MG63 (cell line): Measurements from ENCODE around the gene RGPD3. TPM values are rescaled to one million over a fixed set of nuclear protein-coding genes. Genes with fewer than 3 reads are reported as not detected.

ENCODE experiments used
- DNase-seq: peaks from one replicate; pipeline ENCODE4 v3.0.0-alpha.2; 2020
- H3K27me3 ChIP-seq: fragments of 250-450 bp; sonication (Bioruptor Pico); 2 replicates; pipeline ENCODE4 v1.5.1; 2020; ENCODE audit warnings: mild to moderate bottlenecking, moderate library complexity
- H3K36me3 ChIP-seq: fragments of 250-450 bp; sonication (Bioruptor Pico); 2 replicates; pipeline ENCODE4 v1.5.1; 2020; ENCODE audit warnings: mild to moderate bottlenecking, moderate library complexity
- H3K4me3 ChIP-seq: fragments of 250-450 bp; sonication (Bioruptor Pico); 2 replicates; pipeline ENCODE4 v1.5.1; 2020; ENCODE audit warnings: mild to moderate bottlenecking, moderate library complexity
- H3K9me3 ChIP-seq: fragments of 250-450 bp; sonication (Bioruptor Pico); 2 replicates; pipeline ENCODE4 v1.5.1; 2020; ENCODE audit warnings: mild to moderate bottlenecking, moderate library complexity
- total RNA-seq: library from RNA; depleted of rRNA; stranded (reverse); fragments of >200 nt; shearing (Covaris generic); gene quantifications from 2 replicates; pipeline ENCODE4 v1.2.3, GENCODE V29; 2014; ENCODE audit warnings: low replicate concordance; rRNA removed

The RGPD3 gene
- total RNA-seq, 1 experiment from 2014 or later, result 0.07 TPM

GRCh38 chr2:106362789-106363188, 105.4 kb downstream of the RGPD3 start:
- no peaks in the 10 kb centered on the region for H3K27me3 ChIP-seq
- H3K36me3 ChIP-seq, result no peaks in the 10 kb centered on the region
- no peak for DNase-seq
- H3K9me3 ChIP-seq, result no peaks in the 10 kb centered on the region; the same call in 1 of the 2 replicates
- H3K4me3 ChIP-seq, result no peak overlapping the region

GRCh38 chr2:106359512-106359911, 108.7 kb downstream of the RGPD3 start:
- Histone ChIP-seq H3K27me3 (no peaks in the 10 kb centered on the region), H3K4me3 (no peak overlapping the region), H3K36me3 (no peaks in the 10 kb centered on the region), H3K9me3 (no peaks in the 10 kb centered on the region; the same call in 1 of the 2 replicates)
- DNase-seq, result no peak

GRCh38 chr2:106358521-106358920, 109.7 kb downstream of the RGPD3 start:
- no peak for DNase-seq
- Histone ChIP-seq H3K4me3 (no peak overlapping the region), H3K36me3 (no peaks in the 10 kb centered on the region), H3K9me3 (no peaks in the 10 kb centered on the region), H3K27me3 (no peaks in the 10 kb centered on the region)

- no peak for DNase-seq
- no peak overlapping the region for H3K4me3 ChIP-seq
- no peaks in the 10 kb centered on the region for H3K36me3 ChIP-seq
- no peaks in the 10 kb centered on the region for H3K9me3 ChIP-seq
- no peaks in the 10 kb centered on the region for H3K27me3 ChIP-seq
Observed at GRCh38 chr2:106358081-106358480, 110.1 kb downstream of the RGPD3 start.

GRCh38 chr2:106356291-106356690, 111.9 kb downstream of the RGPD3 start:
- no peaks in the 10 kb centered on the region for H3K9me3 ChIP-seq
- no peaks in the 10 kb centered on the region for H3K27me3 ChIP-seq
- no peak for DNase-seq
- H3K4me3 ChIP-seq, result no peak overlapping the region
- H3K36me3 ChIP-seq, result no peaks in the 10 kb centered on the region

GRCh38 chr2:106353676-106354075, 114.5 kb downstream of the RGPD3 start:
- Histone ChIP-seq H3K27me3 (no peaks in the 10 kb centered on the region), H3K36me3 (no peaks in the 10 kb centered on the region), H3K4me3 (no peak overlapping the region), H3K9me3 (no peaks in the 10 kb centered on the region)
- DNase-seq, result no peak

GRCh38 chr2:106350980-106351379, 117.2 kb downstream of the RGPD3 start:
- H3K36me3 ChIP-seq, result no peaks in the 10 kb centered on the region
- no peak for DNase-seq
- H3K4me3 ChIP-seq, result no peak overlapping the region
- no peaks in the 10 kb centered on the region for H3K27me3 ChIP-seq
- no peaks in the 10 kb centered on the region for H3K9me3 ChIP-seq

GRCh38 chr2:106344302-106344701, 123.9 kb downstream of the RGPD3 start:
- Histone ChIP-seq H3K27me3 (no peaks in the 10 kb centered on the region), H3K36me3 (no peaks in the 10 kb centered on the region), H3K9me3 (no peaks in the 10 kb centered on the region), H3K4me3 (no peak overlapping the region)
- DNase-seq, result no peak

- Histone ChIP-seq H3K36me3 (no peaks in the 10 kb centered on the region), H3K9me3 (no peaks in the 10 kb centered on the region), H3K4me3 (no peak overlapping the region), H3K27me3 (no peaks in the 10 kb centered on the region)
- no peak for DNase-seq
Observed at GRCh38 chr2:106343274-106343673, 124.9 kb downstream of the RGPD3 start.

- Histone ChIP-seq H3K27me3 (no peaks in the 10 kb centered on the region), H3K9me3 (no peaks in the 10 kb centered on the region), H3K4me3 (no peak overlapping the region), H3K36me3 (no peaks in the 10 kb centered on the region)
- no peak for DNase-seq
Observed at GRCh38 chr2:106342831-106343251, 125.4 kb downstream of the RGPD3 start.

- no peak for DNase-seq
Observed at GRCh38 chr2:106341666-106342065, 126.5 kb downstream of the RGPD3 start.

More at GRCh38 chr2:106341666-106342065, 126.5 kb downstream of the RGPD3 start:
- H3K4me3 ChIP-seq, result no peak overlapping the region
- no peaks in the 10 kb centered on the region for H3K36me3 ChIP-seq
- no peaks in the 10 kb centered on the region for H3K9me3 ChIP-seq
- no peaks in the 10 kb centered on the region for H3K27me3 ChIP-seq

Other genes starting within 250 kb of the RGPD3 start
- not detected in 2 replicates for gene CD8B2, start 19.0 kb upstream of the RGPD3 start, total RNA-seq